BE2C (cell line): Measurements from ENCODE around the gene IGLL5.

ENCODE experiments used
- DNase-seq: peaks from one replicate; pipeline ENCODE4 v3.0.0-alpha.2; 2020
- H3K27me3 ChIP-seq: fragments of 250-450 bp; sonication (Bioruptor Pico); 2 replicates; pipeline ENCODE4 v1.5.1; 2020; ENCODE audit warnings: mild to moderate bottlenecking
- H3K36me3 ChIP-seq: fragments of 250-450 bp; sonication (Bioruptor Pico); 2 replicates; pipeline ENCODE4 v1.5.1; 2020; ENCODE audit warnings: mild to moderate bottlenecking
- H3K4me1 ChIP-seq: fragments of 250-450 bp; sonication (Bioruptor Pico); 2 replicates; pipeline ENCODE4 v1.5.1; 2020
- H3K4me3 ChIP-seq: 2 replicates; pipeline ENCODE4 v1.5.1; 2011; ENCODE audit warnings: low read depth, low read length
- H3K9me3 ChIP-seq: fragments of 250-450 bp; sonication (Bioruptor Pico); 2 replicates; pipeline ENCODE4 v1.5.1; 2020
- CTCF ChIP-seq: IDR thresholded peaks from 2 replicates; pipeline ENCODE4 v1.5.1; 2012; ENCODE audit warnings: mild to moderate bottlenecking, low read depth, low read length

IGLL5 gene

DNA sequence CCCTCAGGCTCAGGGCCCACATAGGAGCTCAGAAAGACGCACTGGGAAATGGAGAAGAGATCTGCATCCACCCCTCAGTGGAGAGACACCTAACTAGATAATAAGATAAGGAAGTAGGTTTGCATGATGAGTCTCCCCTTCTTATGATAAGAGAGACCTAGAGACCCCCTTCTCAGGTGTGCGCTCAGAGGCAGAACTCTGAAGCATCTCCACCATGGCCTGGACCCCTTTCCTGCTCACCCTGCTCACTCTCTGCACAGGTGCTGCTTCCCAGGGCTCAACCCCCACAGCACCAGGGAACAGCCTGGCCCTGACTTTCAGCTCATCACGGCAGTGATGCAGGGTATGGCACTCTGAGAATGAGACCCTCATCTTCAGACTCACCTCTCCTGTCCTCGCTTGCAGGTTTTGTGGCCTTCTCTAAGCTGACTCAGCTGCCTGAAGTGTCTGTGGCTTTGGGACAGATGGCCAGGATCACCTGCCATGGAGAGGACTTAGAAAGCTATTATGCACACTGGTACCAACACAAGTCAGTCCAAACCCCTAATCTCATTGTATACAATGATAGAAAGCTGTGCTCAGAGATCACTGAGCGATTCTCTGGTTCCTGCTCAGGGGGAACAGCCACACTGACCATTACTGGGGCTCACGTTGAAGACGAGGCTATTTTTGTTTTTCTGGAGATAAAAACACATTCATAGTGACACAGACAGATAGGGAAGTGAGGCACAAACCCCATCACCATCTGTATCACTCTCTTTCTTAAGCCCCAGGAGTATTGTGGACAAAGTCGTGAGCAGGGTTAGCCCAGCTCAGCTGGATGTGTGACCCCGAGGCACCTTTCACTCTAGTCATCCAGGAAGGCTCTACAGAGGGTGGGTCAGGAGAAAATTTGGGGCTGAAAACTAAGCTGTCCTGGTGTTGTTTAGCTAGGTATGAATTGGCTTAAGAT lies 29.7 kb upstream of the IGLL5 start:
- no peaks in the 10 kb centered on the region for H3K9me3 ChIP-seq
- no peaks in the 10 kb centered on the region for H3K4me1 ChIP-seq
- peaks cover 40% of the 10 kb centered on the region for H3K27me3 ChIP-seq
- no peak overlapping the region for H3K4me3 ChIP-seq
- TF ChIP-seq CTCF = no peak
- no peak for DNase-seq
- no peaks in the 10 kb centered on the region for H3K36me3 ChIP-seq

- no peak overlapping the region for H3K4me3 ChIP-seq
- TF ChIP-seq CTCF = no peak
- no peaks in the 10 kb centered on the region for H3K4me1 ChIP-seq
- no peaks in the 10 kb centered on the region for H3K36me3 ChIP-seq
- H3K9me3 ChIP-seq = no peaks in the 10 kb centered on the region
- DNase-seq = no peak
- peaks cover 42% of the 10 kb centered on the region for H3K27me3 ChIP-seq
Observed at GRCh38 chr22:22858559-22858937, 29.1 kb upstream of the IGLL5 start.

GRCh38 chr22:22863001-22863400 lies 24.6 kb upstream of the IGLL5 start:
- peaks cover 61% of the 10 kb centered on the region for H3K27me3 ChIP-seq
- no peaks in the 10 kb centered on the region for H3K4me1 ChIP-seq
- TF ChIP-seq CTCF = no peak

GRCh38 chr22:22865311-22866072 lies 22.1 kb upstream of the IGLL5 start:
- peaks cover 62% of the 10 kb centered on the region for H3K27me3 ChIP-seq
- H3K4me3 ChIP-seq = no peak overlapping the region
- H3K4me1 ChIP-seq = no peaks in the 10 kb centered on the region

More at GRCh38 chr22:22863001-22863400, 24.6 kb upstream of the IGLL5 start:
- Histone ChIP-seq H3K9me3 (no peaks in the 10 kb centered on the region), H3K4me3 (no peak overlapping the region), H3K36me3 (no peaks in the 10 kb centered on the region)
- no peak for DNase-seq

DNA sequence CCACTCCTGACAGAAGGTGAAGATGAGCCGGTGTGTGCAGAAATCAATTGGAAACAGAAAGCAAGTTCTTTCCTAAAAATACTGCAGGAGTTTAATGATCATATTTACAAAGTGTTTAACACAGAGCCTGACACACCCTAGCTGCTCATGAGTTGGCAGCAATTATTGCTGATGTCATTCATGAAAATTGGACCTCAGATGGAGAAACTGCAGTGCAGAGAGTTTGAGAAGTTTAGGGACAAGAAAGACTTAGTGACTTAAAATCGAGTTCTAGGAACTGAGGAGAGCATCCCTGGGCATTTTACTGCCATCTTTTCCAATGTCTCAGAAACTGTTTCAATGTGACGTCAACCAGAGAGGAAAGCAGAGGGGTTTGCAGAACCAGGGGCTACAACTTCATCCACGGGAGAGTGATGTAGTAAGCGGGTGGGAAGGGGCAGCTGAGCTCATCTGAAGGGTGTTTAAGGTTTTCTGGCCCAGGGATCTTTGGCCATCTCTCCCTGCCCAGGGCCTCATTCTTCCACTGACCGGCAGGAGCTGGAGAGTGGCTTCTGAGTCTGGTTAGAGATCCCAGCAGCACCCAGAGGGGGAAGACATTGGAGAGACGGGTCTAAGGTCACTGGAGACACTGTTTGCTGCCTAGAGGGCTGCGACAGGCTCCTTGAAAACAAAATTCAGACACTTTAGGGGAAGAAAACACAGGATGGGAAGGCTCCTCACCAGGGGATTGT lies 21.1 kb upstream of the IGLL5 start:
- H3K4me3 ChIP-seq = no peak overlapping the region
- TF ChIP-seq CTCF = no peak
- no peaks in the 10 kb centered on the region for H3K9me3 ChIP-seq
- no peaks in the 10 kb centered on the region for H3K36me3 ChIP-seq
- no peaks in the 10 kb centered on the region for H3K4me1 ChIP-seq
- H3K27me3 ChIP-seq = peaks cover 55% of the 10 kb centered on the region
- no peak for DNase-seq

More at GRCh38 chr22:22865311-22866072, 22.1 kb upstream of the IGLL5 start:
- Histone ChIP-seq H3K9me3 (no peaks in the 10 kb centered on the region), H3K36me3 (no peaks in the 10 kb centered on the region)
- TF ChIP-seq CTCF = no peak
- no peak for DNase-seq
